ENCODE data around the gene CACNA1C. TPM values are rescaled to one million over a fixed set of nuclear protein-coding genes. Genes with fewer than 3 reads are reported as not detected.

Gene CACNA1C
- polyA plus RNA-seq, 1 of the 3 experiments (the other 2 are of a cell fraction) = 1.5 TPM

DNA sequence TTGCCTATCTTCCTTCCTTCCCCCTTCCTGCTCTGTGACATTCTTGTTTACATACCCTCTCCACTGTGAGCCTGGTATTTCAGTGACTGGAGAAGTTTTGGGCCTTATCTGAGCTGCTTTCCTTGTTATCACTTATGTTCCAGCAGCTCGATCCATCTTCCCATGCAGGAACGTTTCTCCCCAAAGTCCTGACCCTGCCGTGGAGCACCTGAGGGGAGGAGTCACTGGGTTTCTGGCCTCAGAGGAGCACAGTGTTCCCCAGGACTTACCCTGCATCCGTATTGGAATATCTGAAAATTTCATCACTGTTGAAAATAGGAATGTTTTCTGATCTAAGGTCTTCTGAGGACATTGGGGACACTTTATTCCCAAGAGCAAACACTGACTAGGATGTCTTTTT is 141.8 kb downstream of the CACNA1C start:
- TF ChIP-seq CHD2 (IDR thresholded peaks at IDR 0.05; ENCODE audit: low read length, partially characterized antibody) = no peak
- TF ChIP-seq YY1 (IDR thresholded peaks at IDR 0.05; ENCODE audit: low read depth) = no peak
- no peak for TF ChIP-seq GABPA (IDR thresholded peaks at IDR 0.05; ENCODE audit: low read depth)
- TF ChIP-seq EZH2phosphoT487 (IDR thresholded peaks at IDR 0.05; ENCODE audit: borderline replicate concordance, low read depth) = no peak
- POLR2A ChIA-PET = interaction anchor here (0.9 kb wide), 1 partner anchor 146 kb away, joined by 3 read pairs; no protein-coding TSS in a partner anchor
- H3K4me2 ChIP-seq = no peak overlapping the region

DNA sequence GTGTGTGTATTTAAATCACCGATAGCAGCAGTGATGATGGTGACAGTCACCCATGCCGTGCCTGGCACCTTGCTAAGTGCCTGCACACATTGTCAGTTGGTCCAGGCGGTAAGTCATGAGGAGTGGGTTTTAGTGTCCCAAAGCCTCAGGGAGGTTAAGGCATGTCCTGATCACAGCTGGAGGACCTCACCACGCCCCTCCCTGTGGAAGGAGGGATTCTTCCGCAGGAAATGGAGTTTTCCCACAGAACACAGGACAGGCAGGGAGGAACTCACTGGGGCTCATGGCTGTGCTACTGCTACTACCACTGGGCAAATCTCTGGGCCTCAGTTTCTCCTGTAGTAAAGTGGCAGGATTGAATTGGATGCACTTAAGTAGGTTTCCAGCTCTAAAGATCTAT is 142.3 kb downstream of the CACNA1C start:
- Histone ChIP-seq H3K4me2 (no peak overlapping the region), H2AFZ (ENCODE audit: low read depth) (no peak overlapping the region), H3K79me2 (ENCODE audit: insufficient read depth) (no peaks in the 10 kb centered on the region), H3K9ac (no peak overlapping the region), H3K4me1 (ENCODE audit: control insufficient read depth in 1 of 2, insufficient read depth in 2 of 2, low read depth in 1 of 2, low read length in 1 of 2) (peaks cover 8 to 16% of the 10 kb centered on the region in 2 experiments; a peak in 2 of 4 replicates), H3K36me3 (replicated peaks in 1 of 2; ENCODE audit: control insufficient read depth in 1 of 2, insufficient read depth in 2 of 2, low read length in 1 of 2) (no peaks in the 10 kb centered on the region), H3K9me2 (no peaks in the 10 kb centered on the region), H3K4me3 (ENCODE audit: low read depth in 2 of 2, low read length in 1 of 2) (no peak overlapping the region), H3F3A (replicated peaks; ENCODE audit: insufficient read depth) (no peaks in the 10 kb centered on the region), H3K27me3 (ENCODE audit: insufficient read depth) (no peaks in the 10 kb centered on the region), H3K9me3 (no peaks in the 10 kb centered on the region), H3K27ac (ENCODE audit: low read depth in 2 of 2, low read length in 1 of 2) (no peak overlapping the region), H4K20me1 (ENCODE audit: insufficient read depth) (no peaks in the 10 kb centered on the region)
- 72% methylated on average over 5 of the region's 5 CpGs for WGBS (ENCODE audit: low lambda C conversion rate)
- no peak for DNase-seq
- ChIA-PET CTCF (interaction anchor here (0.7 to 1.3 kb wide), 2 partner anchors 31 to 136 kb away, joined by 3 read pairs; no protein-coding TSS in a partner anchor), POLR2A (interaction anchor here (0.9 kb wide), 1 partner anchor 146 kb away, joined by 3 read pairs; no protein-coding TSS in a partner anchor)
- TF ChIP-seq SMC3 (IDR thresholded peaks at IDR 0.05; ENCODE audit: low read depth, low read length) (no peak), NRF1 (IDR thresholded peaks at IDR 0.05; ENCODE audit: low read depth, low read length) (no peak), EP300 (IDR thresholded peaks at IDR 0.05; ENCODE audit: borderline replicate concordance in 1 of 2, low read depth in 1 of 2, low read length in 1 of 2) (no peak), RXRA (IDR thresholded peaks at IDR 0.05; ENCODE audit: borderline replicate concordance, low read depth) (no peak), CHD2 (IDR thresholded peaks at IDR 0.05; ENCODE audit: low read length, partially characterized antibody) (no peak), NFIC (IDR thresholded peaks at IDR 0.05; ENCODE audit: borderline replicate concordance) (no peak)
- TF ChIP-seq, protein P1, sequence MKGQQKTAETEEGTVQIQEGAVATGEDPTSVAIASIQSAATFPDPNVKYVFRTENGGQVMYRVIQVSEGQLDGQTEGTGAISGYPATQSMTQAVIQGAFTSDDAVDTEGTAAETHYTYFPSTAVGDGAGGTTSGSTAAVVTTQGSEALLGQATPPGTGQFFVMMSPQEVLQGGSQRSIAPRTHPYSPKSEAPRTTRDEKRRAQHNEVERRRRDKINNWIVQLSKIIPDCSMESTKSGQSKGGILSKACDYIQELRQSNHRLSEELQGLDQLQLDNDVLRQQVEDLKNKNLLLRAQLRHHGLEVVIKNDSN (IDR thresholded peaks at IDR 0.05; ENCODE audit: borderline replicate concordance, low read depth) = no peak

More for the DNA sequence above, 141.8 kb downstream of the CACNA1C start:
- H3K9me2 ChIP-seq = no peaks in the 10 kb centered on the region
- CTCF ChIA-PET = interaction anchor here (0.7 to 1.3 kb wide), 2 partner anchors 31 to 136 kb away, joined by 3 read pairs; no protein-coding TSS in a partner anchor
- H3K79me2 ChIP-seq (ENCODE audit: insufficient read depth) = no peaks in the 10 kb centered on the region
- no peak overlapping the region for H3K27ac ChIP-seq (ENCODE audit: low read depth in 2 of 2, low read length in 1 of 2)
- H3K27me3 ChIP-seq (ENCODE audit: insufficient read depth) = no peaks in the 10 kb centered on the region
- DNase-seq = no peak
- no peak overlapping the region for H2AFZ ChIP-seq (ENCODE audit: low read depth)
- no peaks in the 10 kb centered on the region for H4K20me1 ChIP-seq (ENCODE audit: insufficient read depth)
- no peak overlapping the region for H3K4me3 ChIP-seq (ENCODE audit: low read depth in 2 of 2, low read length in 1 of 2)
- H3K9ac ChIP-seq = no peak overlapping the region
- no peaks in the 10 kb centered on the region for H3K36me3 ChIP-seq (replicated peaks in 1 of 2; ENCODE audit: control insufficient read depth in 1 of 2, insufficient read depth in 2 of 2, low read length in 1 of 2)
- WGBS (ENCODE audit: low lambda C conversion rate) = 44% methylated on average over 4 of the region's 4 CpGs
- H3F3A ChIP-seq (replicated peaks; ENCODE audit: insufficient read depth) = no peaks in the 10 kb centered on the region
- no peaks in the 10 kb centered on the region for H3K9me3 ChIP-seq
- H3K4me1 ChIP-seq (ENCODE audit: control insufficient read depth in 1 of 2, insufficient read depth in 2 of 2, low read depth in 1 of 2, low read length in 1 of 2) = peaks cover 8 to 16% of the 10 kb centered on the region in 2 experiments; a peak in 2 of 4 replicates

DNA sequence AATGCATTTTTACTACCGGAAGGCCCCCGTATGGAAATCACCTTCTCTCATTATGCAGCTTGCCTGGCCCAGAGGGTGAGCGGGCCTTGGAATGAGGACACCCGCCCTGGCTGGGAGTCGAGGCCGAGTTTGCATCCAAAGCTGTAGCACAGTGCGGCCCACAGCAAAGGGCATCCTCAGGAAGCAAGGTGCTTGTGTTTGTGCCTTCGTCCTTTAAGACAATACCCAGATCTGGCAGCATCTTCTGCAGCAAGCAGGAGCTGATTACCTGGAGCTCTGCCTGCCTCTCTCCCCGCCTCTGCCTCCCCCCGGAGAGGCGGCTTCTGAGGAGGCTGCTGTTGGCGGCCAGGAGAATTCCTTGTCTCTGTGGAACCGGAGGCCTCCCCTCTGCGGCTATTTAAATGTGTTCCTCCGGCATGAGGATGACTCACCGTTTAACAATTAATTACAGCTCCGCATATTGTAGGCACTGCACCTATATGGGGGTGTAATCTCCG is 145.3 kb downstream of the CACNA1C start:
- no peak for DNase-seq
- Histone ChIP-seq H3K4me1 (ENCODE audit: control insufficient read depth in 1 of 2, insufficient read depth in 2 of 2, low read depth in 1 of 2, low read length in 1 of 2) (peaks cover 8 to 16% of the 10 kb centered on the region in 2 experiments; a peak in 2 of 4 replicates), H3K9me2 (no peaks in the 10 kb centered on the region), H3K9ac (no peak overlapping the region), H2AFZ (ENCODE audit: low read depth) (no peak overlapping the region), H3K27me3 (ENCODE audit: insufficient read depth) (no peaks in the 10 kb centered on the region), H3K4me2 (0 out of 2 replicates have a peak overlapping the region, but pooled peaks have one; percentile 37), H4K20me1 (ENCODE audit: insufficient read depth) (no peaks in the 10 kb centered on the region), H3K79me2 (ENCODE audit: insufficient read depth) (no peaks in the 10 kb centered on the region), H3K4me3 (ENCODE audit: low read depth in 2 of 2, low read length in 1 of 2) (no peak overlapping the region), H3K36me3 (replicated peaks in 1 of 2; ENCODE audit: control insufficient read depth in 1 of 2, insufficient read depth in 2 of 2, low read length in 1 of 2) (no peaks in the 10 kb centered on the region), H3K27ac (ENCODE audit: low read depth in 2 of 2, low read length in 1 of 2) (no peak overlapping the region), H3F3A (replicated peaks; ENCODE audit: insufficient read depth) (no peaks in the 10 kb centered on the region), H3K9me3 (no peaks in the 10 kb centered on the region)
- TF ChIP-seq FOSL2 (IDR thresholded peaks at IDR 0.05; ENCODE audit: borderline replicate concordance, low read depth) (peak; percentile 66), SIN3A (IDR thresholded peaks at IDR 0.05; ENCODE audit: borderline replicate concordance, low read depth, low read length) (no peak)
- CTCF ChIA-PET = interaction anchor here (0.8 to 1.0 kb wide), 3 partner anchors 11 to 93 kb away, joined by 3 read pairs; no protein-coding TSS in a partner anchor
- 59% methylated on average over 18 of the region's 18 CpGs for WGBS (ENCODE audit: low lambda C conversion rate)
- POLR2A ChIA-PET = no interaction called here
